Stimulated activated CD8-positive, alpha-beta memory T cell treated with anti-CD3 and anti-CD28 coated beads, Interleukin-15, amount 100 ng/mL, for 1 hour (primary cell): Measurements from ENCODE around the gene LNX1.
"Not testable (repeated sequence)": the region's sequence is repeated elsewhere in the genome, so short reads cannot be mapped to it uniquely, and the experiment has no call there.

Experiments used
- DNase-seq: peaks from one replicate; pipeline ENCODE4 v3.0.0-alpha.2; 2020; ENCODE audit warnings: low read depth

LNX1 gene

DNA sequence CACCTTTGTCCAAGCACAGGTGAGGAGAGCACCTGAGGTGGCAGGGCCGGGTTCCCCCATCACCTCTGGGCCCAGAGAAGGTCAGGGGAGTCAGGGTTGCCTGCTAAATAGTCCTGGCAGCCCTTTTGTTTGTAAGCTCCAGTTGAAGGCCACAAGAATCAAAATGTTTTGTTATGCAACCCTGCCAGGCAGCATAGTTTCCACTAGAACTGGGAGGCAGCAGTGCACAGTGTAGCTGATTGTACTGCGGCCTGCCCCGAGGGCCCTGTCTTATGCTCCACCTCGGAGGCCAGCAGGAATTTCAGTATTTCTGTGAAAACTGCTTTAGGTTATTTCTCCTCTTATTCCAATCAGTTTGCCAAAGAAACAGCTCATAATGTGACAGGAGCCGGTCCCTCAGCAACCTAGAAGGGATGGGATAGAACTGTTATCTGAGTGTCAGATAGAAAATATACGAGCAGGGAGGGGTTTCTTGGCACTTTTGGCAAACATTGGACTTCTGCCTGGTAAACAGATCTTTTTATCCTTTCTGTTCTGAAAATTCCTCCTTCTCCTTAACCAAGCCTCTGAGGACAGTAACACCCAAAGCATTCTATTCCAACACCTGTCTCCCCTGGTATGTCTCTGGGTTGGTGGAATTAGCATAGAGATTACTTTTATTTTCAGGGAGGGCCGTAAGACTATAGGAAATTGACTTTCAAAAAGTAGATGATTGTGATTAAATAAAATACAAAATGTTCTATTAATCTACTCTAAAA lies 93.6 kb downstream of the LNX1 start:
- DNase-seq: no peak

DNA sequence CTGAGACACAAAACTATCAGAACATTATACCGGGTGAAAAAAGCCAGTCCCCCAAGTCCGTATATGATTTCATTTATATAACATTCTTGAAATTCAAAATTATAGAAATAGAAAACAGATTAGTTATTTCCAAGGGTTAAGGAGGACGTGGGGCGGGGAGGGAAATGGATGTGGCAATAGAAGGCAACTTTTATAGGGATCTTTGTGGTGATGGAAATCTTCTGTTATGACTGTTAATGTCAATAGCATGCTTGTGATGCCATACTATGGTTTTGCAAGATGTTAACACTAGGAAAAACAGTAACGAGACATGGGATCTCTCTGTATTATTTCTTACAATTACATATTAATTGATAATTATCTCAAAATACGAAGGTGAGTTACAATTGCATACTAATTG lies 96.4 kb downstream of the LNX1 start:
- no peak for DNase-seq

DNA sequence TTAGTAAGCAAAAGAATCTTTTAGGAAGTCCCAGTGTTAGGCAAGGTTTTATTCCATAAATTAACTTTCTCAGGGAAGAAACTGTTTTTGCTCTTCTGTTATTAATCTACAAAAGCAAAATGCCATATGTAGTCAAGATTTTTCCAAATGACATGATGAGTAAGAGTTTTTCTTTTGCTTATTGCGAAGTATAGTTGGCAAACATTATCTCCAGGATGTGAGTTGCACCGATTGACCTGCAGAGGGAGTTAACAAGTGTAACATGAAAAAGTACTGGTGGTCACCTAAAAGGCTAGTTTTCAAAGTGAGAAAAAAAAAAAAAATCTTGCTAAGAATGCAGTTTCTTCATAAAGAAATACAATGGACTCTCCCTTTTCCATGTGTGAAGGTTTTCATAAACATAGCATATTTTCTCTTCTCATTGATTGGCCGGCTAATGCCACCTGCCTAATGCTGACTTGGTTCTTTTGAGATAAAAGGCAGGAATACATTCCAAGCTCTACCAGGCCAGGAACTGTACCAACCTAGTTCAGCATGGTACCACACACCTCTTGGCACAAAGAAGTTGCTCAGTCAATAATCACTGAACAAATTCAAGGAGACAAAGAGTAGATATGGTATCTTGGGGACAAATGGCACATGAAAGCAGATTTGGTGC lies 100.2 kb downstream of the LNX1 start:
- no peak for DNase-seq

DNA sequence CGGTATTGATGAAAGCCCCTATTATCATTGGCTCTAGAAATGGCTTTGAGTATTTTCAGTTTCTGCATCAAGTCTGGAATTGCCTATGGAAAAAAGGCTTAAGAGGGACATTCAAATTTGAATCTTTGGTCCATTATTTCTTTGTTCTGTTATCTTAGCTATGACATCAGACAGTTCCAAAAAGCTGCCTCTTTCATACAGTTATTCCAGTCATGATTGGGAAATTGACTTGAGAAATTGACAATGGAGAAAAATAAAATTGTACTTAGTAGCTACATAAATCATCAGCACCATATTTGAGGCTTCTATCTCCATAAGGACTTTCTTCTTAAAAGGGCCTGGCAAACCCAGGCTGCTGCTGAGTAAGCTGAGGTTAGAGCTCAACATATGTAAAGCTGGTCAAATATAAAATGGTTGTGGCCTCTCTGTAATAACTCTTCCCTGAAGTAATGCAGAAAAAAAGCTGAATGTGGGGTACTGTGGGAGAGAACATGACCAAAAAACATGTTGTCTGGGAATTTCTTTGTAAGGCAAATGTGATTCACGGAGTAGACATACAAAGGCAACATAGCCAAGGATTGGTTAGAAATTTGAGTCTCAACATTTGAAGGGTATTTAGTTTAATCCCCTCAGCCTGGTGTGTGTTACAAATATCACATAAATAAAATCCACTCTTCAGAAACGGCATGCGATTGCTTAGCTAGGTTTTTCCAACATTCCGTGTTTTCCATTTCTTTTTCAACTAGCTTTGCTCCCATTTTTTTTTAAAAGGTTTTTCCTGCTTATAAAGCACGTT lies 100.9 kb downstream of the LNX1 start:
- DNase-seq: no peak

DNA sequence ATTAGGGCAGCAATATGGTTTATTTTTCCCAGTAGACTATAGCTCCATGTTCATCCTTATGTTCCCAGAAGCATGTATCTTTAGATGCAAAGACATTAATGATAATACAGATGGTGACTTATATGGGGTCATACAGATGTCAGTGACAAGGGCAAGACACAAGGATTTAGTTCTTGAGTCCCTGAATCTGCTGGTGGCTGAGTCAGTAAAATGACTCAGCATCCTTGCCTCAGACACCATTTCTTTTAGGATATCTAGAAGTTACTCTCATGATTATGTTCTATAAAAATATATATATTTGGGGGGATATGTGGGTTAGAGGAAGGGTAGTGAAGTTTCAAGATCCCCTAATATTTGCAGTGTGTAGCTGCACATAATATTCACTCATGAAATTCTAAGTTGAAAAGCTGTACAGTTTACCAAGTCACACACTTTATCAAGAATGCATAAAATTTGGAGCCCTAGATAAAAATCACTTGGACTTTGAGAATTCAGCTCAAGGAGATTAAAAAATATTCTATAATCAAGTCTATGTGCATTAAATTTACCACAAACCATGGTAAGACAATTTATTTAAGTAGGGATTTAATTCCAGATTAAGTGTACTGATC lies 101.9 kb downstream of the LNX1 start:
- DNase-seq: no peak

DNA sequence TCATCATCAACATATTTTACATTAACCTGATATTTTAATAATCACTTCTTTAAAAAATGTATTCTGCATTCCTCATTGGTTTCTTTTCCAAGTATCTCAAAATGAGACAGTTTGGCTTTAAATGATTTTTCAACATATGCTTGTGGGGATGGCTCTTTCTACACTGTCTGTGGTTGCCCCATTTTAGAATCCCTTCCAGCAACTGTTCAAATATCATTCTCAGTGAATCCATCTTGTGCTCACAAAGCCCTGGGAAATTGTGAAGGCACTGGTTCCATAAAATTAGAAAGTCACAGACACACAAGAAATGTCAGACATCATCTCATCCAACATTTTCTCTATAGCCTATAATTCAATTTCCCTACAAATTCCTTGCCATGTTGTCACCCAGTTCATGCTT lies 103.5 kb downstream of the LNX1 start:
- no peak for DNase-seq

DNA sequence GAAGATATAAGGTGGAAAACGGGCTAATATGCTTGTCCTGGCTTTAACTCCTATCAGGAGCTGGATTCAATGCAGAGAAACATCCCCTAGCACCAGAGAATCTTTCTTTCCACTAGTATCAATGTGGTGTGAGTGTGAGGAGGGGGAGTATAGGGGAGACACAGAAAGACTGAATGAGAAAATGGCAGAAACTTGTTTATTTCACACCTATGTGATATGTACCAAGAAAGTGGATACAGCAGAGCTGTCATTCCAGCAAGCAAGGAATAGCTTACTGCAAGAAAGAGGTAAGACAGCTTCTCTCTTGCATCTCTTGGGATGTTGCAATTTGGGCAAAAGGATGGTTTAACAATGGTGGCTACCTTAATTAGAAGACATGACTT lies 105.6 kb downstream of the LNX1 start:
- no peak for DNase-seq

DNA sequence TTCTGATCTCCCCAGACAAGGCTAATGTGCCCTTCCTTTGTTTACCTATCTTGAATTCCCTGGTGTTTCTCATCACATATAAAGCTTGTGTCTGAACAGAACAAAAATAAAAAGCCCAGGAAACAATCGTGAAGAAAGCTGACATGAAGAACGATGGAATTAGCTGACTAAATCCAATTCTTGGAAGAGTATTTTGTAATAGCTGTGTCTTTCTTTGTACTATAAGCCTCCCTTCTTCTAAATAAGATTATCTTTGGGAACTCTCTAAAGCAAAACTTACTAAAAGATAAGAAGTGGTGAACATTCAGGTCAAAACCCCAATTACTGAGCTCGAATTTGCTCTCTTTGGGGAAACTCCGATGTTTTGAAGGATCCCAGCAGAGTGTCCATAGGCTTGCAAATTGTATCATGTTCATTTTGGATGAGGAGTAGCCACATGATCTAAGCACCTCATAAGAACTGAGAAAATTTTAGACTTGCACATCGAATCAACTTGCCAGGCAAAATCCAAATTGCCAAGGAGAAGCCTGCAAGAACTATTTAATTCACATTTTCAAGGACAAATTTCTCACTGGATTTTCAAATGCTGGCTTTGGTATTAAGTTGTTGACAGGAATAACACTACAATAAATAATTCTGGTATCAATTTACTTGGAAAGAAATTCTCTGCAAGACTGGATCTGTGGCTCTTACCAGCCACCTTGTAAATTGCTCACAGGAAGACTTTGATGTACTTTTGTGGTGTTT lies 106.2 kb downstream of the LNX1 start:
- DNase-seq: no peak

DNA sequence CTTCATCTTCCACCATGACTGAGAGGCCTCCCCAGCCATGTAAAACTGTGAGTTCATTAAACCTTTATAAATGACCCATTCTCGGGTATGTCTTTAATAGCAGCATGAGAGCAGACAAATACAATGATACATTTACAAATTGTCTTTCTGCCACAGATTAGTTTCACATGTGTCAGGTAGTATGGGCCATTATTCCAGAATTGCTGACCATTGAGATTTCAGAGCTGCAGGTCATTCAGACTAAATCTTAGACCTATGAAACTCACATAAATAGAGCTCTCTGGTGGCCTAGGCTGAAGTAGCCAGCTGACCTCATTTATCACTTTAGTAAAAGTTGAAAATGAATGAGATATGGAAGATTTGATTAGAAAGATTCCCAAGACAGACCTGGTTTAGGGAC lies 108.0 kb downstream of the LNX1 start:
- no peak for DNase-seq

DNA sequence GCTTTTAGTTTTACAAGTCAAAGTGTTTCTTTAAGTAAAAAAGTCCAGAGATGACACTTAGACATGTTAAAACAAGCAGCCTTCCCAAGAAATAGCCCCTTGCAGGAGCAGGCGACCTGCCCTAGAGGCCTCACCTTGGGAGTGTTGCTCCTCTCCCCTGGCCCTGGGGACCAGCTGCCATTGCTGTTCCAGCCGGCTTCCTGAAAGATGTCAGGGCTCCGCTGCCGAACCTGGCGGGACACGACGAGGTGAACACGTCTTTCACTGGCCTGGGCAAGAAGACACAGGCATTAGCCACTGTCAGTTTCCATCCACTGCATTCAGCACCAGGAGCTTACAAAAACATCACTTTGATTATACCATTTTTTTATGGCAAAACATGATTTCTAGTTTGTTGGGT lies 109.7 kb downstream of the LNX1 start:
- DNase-seq: no peak

DNA sequence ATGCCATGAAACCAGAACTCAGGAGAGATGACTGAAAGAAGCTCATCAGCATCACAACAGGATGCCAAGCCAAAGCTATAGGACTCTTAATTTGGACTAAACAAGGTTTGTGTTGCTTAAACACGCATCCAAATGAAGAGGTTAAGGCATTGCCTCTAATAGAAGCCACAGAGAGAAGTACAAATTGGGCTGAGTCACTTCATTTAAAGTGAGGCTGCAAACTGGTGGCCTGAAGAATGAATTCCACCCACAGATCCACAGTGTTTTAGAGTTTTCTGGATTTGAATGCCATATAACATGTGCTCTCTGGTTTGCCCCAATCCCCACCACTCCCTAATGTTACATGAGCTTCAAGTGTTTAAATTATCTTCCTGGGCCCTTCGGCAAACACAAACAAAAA lies 110.4 kb downstream of the LNX1 start:
- no peak for DNase-seq

DNA sequence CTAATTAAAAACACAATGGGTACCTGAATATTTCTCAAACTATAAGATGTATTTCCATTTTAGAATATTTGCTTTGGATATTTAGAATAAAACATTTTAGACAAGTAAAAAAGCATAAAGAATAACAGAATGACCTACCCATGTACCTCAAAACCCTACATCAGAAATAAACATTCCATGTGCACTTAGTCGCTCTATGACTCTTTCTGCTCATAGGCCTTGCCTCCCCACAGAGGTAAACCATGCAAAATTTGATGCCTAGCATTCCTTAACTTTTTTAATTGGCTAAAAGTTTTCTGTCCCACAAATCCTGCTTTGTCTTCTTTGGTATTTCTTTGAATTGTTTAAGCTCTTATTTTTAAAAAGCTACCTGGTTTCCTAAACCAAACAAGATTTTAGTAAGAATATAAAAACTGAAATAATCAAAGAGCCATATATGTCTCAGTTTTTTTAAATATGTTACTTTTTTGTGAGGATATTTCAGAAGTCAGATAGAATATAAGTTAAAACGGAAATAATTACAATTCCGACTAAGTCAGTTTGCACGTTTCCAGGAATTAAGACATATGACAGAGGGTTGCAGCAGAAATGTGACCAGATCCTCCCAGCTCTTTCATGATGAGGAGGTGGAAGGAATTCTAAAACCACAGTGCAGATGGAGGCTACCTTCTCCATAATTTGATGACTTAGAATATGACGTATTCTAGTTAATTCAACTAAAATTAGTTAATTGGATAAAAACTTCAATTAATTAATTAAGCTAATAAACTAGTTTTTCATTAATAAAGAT lies 111.4 kb downstream of the LNX1 start:
- DNase-seq: no peak

DNA sequence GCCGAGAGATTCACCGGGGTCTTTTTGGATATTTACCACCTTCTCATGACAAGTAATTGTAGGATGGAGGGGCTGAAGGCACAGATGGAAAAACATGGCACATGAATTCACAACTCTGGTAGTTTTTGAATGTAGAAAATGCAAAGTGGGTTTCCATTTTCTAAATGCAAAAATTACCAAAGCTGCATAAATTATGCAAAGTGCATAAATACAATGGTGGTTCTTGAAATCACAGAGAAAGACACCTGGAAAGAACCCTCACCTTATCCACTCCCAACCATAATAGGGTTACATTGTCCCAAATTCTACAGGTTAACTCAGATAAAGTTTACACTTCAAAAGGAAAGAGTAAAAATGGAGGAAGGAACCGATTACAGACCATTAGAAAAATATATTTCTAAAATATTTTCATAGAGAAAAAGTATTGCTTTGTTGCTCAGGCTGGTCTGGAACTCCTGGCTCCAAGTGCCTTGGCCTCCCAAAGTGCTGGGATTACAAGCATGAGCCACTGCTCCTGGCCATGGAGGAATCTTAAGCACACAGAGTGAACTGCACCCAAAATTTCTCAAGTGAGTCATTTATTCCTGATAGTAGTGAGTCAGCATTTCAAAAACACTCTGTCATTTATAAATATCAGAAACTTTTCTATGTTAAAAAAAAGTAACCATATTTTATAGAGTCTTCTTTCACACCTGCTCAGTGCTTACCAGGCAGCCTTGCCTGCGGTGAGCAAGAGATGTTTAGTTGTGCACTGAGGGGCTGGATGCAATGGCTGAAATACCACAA lies 112.4 kb downstream of the LNX1 start:
- no peak for DNase-seq

DNA sequence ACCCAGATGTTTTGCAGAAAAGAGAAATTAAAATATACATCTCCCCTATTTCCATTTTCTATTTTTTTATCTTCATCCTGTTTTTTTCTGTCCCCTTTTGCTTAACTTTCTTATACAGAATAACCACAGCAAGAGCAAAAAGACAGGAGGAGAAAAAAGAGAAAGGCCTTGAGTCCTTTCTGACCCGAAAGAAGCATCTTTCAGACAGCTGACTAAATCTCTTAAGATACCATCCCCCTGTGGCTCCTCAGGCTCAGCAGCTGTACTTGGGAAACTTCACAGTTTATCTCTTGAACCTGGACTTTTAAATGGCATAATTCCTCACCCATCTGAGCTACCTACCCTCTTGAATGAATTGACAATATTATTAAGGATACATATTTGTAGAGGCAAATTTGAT lies 113.7 kb downstream of the LNX1 start:
- DNase-seq: no peak

DNA sequence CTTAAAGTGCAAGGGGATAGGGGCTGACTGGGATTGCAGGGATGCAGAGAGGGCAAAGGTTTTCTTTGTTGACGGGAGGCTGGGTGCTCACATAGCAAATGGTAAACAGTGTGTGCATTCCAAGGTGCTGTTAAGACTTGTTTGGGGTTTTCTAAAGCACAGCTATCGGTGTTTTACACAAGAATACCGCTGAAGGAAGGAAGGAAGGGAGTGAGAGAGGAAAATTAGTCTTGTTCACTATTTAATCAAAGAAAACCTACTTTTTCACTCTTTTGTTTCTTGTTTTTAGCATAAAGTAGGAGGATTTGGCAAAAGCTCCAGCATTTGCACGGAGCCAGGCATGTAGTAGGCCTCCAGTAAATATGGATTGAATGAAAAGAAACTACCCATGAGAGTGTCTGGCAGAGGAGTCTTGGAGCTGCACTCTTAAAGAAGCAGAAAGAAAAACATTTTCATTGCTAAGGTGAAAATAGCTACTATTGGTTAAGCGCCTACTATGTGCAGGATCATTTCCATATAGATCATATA lies 114.2 kb downstream of the LNX1 start:
- no peak for DNase-seq

DNA sequence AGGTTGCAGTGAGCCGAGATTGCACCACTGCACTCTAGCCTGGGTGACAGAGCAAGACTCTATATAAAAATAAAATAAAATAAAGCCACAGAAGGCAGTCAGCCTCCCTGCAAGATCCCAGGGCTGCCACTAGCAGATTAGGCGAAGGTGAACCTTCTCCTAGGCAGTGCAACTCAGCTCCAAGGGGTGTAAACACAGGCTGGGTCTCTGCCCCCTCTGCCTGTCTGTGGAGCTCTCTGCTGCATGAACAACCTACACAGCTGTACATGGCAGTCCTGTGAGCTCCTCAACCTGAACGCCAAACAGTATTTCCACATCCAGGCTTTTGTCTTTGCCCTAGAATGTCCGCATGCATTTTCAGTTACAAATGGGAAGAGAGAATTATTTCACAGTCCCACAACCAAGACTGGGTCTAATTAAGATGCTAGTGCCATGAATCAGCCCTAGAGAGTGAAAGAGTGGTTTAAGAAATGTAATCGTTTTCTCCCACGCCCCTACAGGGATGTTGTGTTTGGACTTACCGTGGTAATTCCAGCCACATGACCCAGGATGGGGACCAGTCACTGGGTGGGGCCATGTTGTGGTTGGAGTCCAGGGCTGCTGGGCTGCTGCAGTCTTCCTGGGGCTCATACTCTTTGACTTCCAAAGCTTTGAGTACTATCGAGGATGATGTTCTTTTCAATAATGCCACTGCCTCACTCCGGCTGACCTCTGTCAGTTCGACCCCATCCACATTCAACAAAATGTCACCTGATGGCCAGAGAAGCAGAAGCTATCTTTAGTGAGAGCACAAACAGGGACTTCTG lies 114.9 kb downstream of the LNX1 start:
- no peak for DNase-seq

DNA sequence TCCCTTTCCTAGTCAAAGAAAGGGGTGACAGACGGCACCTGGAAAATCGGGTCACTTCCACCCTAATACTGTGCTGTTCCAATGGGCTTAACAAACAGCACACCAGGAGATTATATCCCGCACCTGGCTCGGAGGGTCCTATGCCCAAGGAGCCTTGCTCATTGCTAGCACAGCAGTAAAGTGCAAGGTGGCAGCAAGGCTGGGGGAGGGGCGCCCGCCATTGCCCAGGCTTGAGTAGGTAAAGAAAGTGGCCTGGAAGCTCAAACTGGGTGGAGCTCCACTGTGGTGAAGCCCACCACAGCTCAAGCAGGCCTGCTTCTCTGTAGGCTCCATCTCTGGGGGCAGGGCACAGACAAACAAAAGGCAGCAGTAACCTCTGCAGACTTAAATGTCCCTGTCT lies 124.7 kb downstream of the LNX1 start:
- not testable (repeated sequence) for DNase-seq

DNA sequence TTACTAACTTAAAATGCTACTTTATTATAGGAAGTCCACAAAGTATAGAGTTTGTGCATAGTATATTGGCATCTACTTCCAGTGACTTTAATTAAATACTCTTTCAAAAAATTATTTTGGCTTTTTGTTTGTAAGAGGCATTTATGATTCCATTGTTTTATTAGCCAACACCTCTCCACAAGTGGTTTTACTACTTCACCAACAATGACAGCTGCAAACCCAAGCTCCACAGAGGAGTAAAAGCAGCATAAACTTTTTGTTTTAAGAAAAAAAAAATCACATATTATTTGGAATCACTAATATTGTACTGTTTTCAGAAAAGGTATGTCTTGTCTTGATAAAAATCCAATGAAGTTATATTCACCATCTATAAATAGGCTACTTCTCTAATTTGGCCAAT lies 125.4 kb downstream of the LNX1 start:
- no peak for DNase-seq

DNA sequence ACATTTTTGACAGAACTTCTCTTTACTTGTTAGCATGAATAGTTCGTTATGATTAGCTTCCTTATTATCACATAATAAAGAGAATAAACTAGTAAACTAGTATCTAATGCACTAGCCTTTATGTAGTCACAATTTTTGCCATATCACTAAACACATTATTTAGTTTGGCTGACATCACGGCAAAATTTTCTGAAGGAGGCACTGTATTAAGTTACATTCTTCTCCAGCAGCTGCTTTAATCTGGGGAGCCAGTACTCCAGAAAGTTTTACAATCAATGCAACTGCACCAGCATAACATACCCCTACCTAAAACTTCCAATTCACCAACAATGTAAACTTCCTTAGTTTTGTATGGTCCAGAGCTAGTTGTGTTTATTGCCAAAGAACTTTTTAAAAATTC lies 126.0 kb downstream of the LNX1 start:
- DNase-seq: no peak
